ENCODE data around the gene SRSF11. TPM values are rescaled to one million over a fixed set of nuclear protein-coding genes. Genes with fewer than 3 reads are reported as not detected.
A peak's percentile ranks its signal among the peaks of the same experiment; 100 is the strongest.

Gene SRSF11
- total and polyA plus RNA-seq, 2 of the 8 experiments (the other 6 are each of a cell fraction or from before 2014, with no cell fraction given): 183 to 260 TPM

DNA sequence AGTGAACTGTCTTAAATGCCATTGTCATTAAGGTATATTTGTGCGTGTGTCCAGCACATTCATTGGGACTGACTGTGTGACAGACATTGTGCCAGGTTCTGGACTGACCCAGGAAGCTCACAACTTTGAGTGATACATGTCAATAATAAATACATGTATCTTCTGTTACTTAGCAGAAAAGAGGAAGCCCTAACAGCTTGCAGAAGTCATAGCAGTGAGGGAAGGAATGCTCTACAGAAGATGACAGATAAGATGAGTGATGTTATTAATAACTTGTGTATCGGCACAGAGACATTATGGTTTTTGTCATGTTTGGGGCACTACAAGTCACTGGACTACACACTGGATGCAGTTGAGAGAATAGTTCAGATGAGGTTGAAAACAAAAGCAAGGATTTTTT is 1.2 kb upstream of the SRSF11 start:
- no peak overlapping the region for H3K14ac ChIP-seq (ENCODE audit: insufficient read length)
- TF ChIP-seq POLR2A (IDR thresholded peaks at IDR 0.05; ENCODE audit: control extremely low read depth in 1 of 2, low read depth in 2 of 2, low read length in 2 of 2) (0 out of 3 replicates have a peak, but pooled peaks of 1 of the 2 experiments have one; percentile 5), CBX8 (IDR thresholded peaks at IDR 0.05; ENCODE audit: borderline replicate concordance, low read depth, low read length) (no peak)
- H2BK20ac ChIP-seq (ENCODE audit: low read length): no peak overlapping the region
- ChIA-PET POLR2A (ENCODE audit: partially characterized antibody) (interaction anchor here (0.7 to 3.1 kb wide), 6 partner anchors 11 to 200 kb away, joined by 3 to 67 read pairs (median 7); partner anchors contain the start of genes ANKRD13C, CTH and LRRC40), CTCF (ENCODE audit: partially characterized antibody) (interaction anchor here (1.1 kb wide), 1 partner anchor 87 kb away, joined by 3 read pairs; no protein-coding TSS in a partner anchor)
- H2BK12ac ChIP-seq (ENCODE audit: low read depth, low read length): no peak overlapping the region
- no peak overlapping the region for H3K9ac ChIP-seq (replicated peaks in 1 of 4; ENCODE audit: extremely low read depth in 1 of 4, low read depth in 3 of 4, low read length in 3 of 4)
- H3K36me3 ChIP-seq (ENCODE audit: control insufficient read depth in 2 of 4, insufficient read depth in 4 of 4, low read length in 3 of 4): peaks cover 5 to 26% (median 12%) of the 10 kb centered on the region in 4 experiments; a peak in 7 of 8 replicates
- H3K4me2 ChIP-seq (ENCODE audit: insufficient read depth in 1 of 2, low read depth in 2 of 2, low read length in 2 of 2): no peak overlapping the region
- H3K4ac ChIP-seq (replicated peaks; ENCODE audit: insufficient read length, low read depth, low read length): no peak overlapping the region
- H3K79me2 ChIP-seq (ENCODE audit: control insufficient read depth in 1 of 2, insufficient read depth in 2 of 2, low read length in 2 of 2): peaks cover 24 to 83% of the 10 kb centered on the region in 2 experiments
- DNase-seq (ENCODE audit: low read depth in 1 of 2, low spot score in 2 of 2) (no peak), FAIRE-seq (no peak)
- no peak overlapping the region for H2BK5ac ChIP-seq (ENCODE audit: low read depth, low read length)
- H3K9me3 ChIP-seq (ENCODE audit: insufficient read depth in 2 of 2, low read depth in 1 of 2, low read length in 1 of 2): no peaks in the 10 kb centered on the region
- 0 out of 7 replicates have a peak, but pooled peaks cover 0 to 3% (median 0%) of the 10 kb centered on the region in 4 experiments for H3K4me1 ChIP-seq (replicated peaks in 1 of 4; ENCODE audit: control insufficient read depth in 3 of 4, insufficient read depth in 4 of 4, low read length in 3 of 4)
- no peak overlapping the region for H4K5ac ChIP-seq (ENCODE audit: insufficient read length, low read depth, low read length)
- H3K18ac ChIP-seq (ENCODE audit: extremely low read depth, low read length): no peak overlapping the region
- H2BK120ac ChIP-seq (replicated peaks; ENCODE audit: low read depth, low read length): no peak overlapping the region
- H3K23me2 ChIP-seq (ENCODE audit: low read depth, low read length): no peaks in the 10 kb centered on the region
- H2BK15ac ChIP-seq (ENCODE audit: low read length): no peak overlapping the region
- no peak overlapping the region for H3K27ac ChIP-seq (ENCODE audit: low read depth, low read length)
- H4K91ac ChIP-seq (replicated peaks; ENCODE audit: insufficient read length, low read length): no peak overlapping the region
- no peaks in the 10 kb centered on the region for H3K79me1 ChIP-seq (ENCODE audit: low read depth, low read length)
- H3K23ac ChIP-seq (ENCODE audit: insufficient read length): no peak overlapping the region
- peaks cover 2 to 10% of the 10 kb centered on the region in 2 experiments for H4K20me1 ChIP-seq (replicated peaks in 1 of 2; ENCODE audit: control insufficient read depth in 1 of 2, insufficient read depth in 2 of 2, low read length in 2 of 2)
- H2AK5ac ChIP-seq (ENCODE audit: low read depth, low read length): no peak overlapping the region
- WGBS, 2 experiments (ENCODE audit: extremely low coverage in 1 of 2, insufficient coverage in 1 of 2, insufficient read length in 1 of 2, insufficient replicate concordance in 2 of 2, low coverage in 1 of 2, low lambda C conversion rate in 2 of 2, missing lambda C conversion rate in 1 of 2): 98% methylated on average over 2 of the region's 2 CpGs; no CpG with 5 or more reads in 1 of the 2 experiments
- no peaks in the 10 kb centered on the region for H3K27me3 ChIP-seq (replicated peaks in 1 of 4; ENCODE audit: control insufficient read depth in 3 of 4, extremely low read depth in 1 of 4, insufficient read depth in 3 of 4, low read length in 3 of 4)
- no peak overlapping the region for H3K56ac ChIP-seq (replicated peaks; ENCODE audit: insufficient read length, low read depth, low read length)
- no peak overlapping the region for H2AFZ ChIP-seq (ENCODE audit: low read length)
- no peak overlapping the region for H4K8ac ChIP-seq (ENCODE audit: extremely low read depth, insufficient read depth, low read length)
- no peak overlapping the region for H3K4me3 ChIP-seq (ENCODE audit: extremely low read depth in 1 of 4, insufficient read depth in 2 of 4, low read depth in 3 of 4, low read length in 4 of 4)
